ENCODE data around the gene KLHDC7A.

KLHDC7A gene

DNA sequence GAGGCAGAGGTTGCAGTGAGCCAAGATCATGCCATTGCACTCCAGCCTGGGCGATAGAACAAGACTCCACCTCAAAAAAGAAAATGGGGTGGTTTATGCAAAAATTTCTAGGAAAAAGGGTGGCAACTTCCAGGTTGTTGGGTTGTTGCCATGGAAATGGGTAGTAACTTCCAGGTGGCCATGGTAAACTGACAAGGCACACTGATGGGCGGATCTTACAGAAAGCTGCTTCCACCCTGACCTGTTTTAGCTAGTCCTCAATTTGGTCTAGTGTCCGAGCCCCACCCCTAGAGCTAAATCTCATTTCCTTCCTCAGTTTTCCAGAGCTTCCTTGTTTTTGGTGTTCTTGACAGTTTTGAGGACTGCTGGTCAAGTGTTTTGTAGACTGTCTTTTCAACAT is 13.6 kb downstream of the KLHDC7A start:
- DNase-seq (ENCODE audit: extremely low spot score) = no peak
- POLR2A ChIA-PET = no interaction called here
- CTCF ChIA-PET = interaction anchor here (0.6 kb wide), 1 partner anchor 239 kb away, joined by 3 read pairs; no protein-coding TSS in a partner anchor
- no peak for TF ChIP-seq FOXK2 (IDR thresholded peaks at IDR 0.05)
- no peak for TF ChIP-seq PKNOX1 (IDR thresholded peaks at IDR 0.05)
- TF ChIP-seq ZNF384 (IDR thresholded peaks at IDR 0.05) = no peak
- no peak for TF ChIP-seq NFRKB (IDR thresholded peaks at IDR 0.05)
- TF ChIP-seq ARNT (IDR thresholded peaks at IDR 0.05) = no peak
- no peak for TF ChIP-seq FOXA1 (IDR thresholded peaks at IDR 0.05)
- no peak for TF ChIP-seq TARDBP (IDR thresholded peaks at IDR 0.05)
- TF ChIP-seq LEF1 (IDR thresholded peaks at IDR 0.05; ENCODE audit: borderline replicate concordance) = no peak
- TF ChIP-seq L3MBTL2 (conservative IDR thresholded peaks at IDR 0.05) = no peak
- TF ChIP-seq CTBP1 (IDR thresholded peaks at IDR 0.05; ENCODE audit: borderline replicate concordance) = no peak
- no peak for TF ChIP-seq SUZ12 (IDR thresholded peaks at IDR 0.05)
- no peak for TF ChIP-seq SP1 (IDR thresholded peaks at IDR 0.05)
- TF ChIP-seq BHLHE40 (IDR thresholded peaks at IDR 0.05; ENCODE audit: borderline replicate concordance) = no peak
- TF ChIP-seq ELF4 (IDR thresholded peaks at IDR 0.05) = no peak
- no peak for TF ChIP-seq FOXM1 (IDR thresholded peaks at IDR 0.05; ENCODE audit: borderline replicate concordance)
- no peak for TF ChIP-seq HDGF (IDR thresholded peaks at IDR 0.05; ENCODE audit: borderline replicate concordance)

- CTCF ChIA-PET = no interaction called here
- POLR2A ChIA-PET = no interaction called here
- no peak for TF ChIP-seq FOXK2 (IDR thresholded peaks at IDR 0.05)
- no peak for TF ChIP-seq TARDBP (IDR thresholded peaks at IDR 0.05)
- no peak for TF ChIP-seq BHLHE40 (IDR thresholded peaks at IDR 0.05; ENCODE audit: borderline replicate concordance)
- no peak for TF ChIP-seq ARNT (IDR thresholded peaks at IDR 0.05)
- no peak for TF ChIP-seq L3MBTL2 (conservative IDR thresholded peaks at IDR 0.05)
- no peak for TF ChIP-seq CTBP1 (IDR thresholded peaks at IDR 0.05; ENCODE audit: borderline replicate concordance)
- TF ChIP-seq PKNOX1 (IDR thresholded peaks at IDR 0.05) = no peak
- no peak for TF ChIP-seq SP1 (IDR thresholded peaks at IDR 0.05)
- TF ChIP-seq HDGF (IDR thresholded peaks at IDR 0.05; ENCODE audit: borderline replicate concordance) = no peak
- TF ChIP-seq FOXA1 (IDR thresholded peaks at IDR 0.05) = no peak
- TF ChIP-seq NFRKB (IDR thresholded peaks at IDR 0.05) = no peak
- TF ChIP-seq FOXM1 (IDR thresholded peaks at IDR 0.05; ENCODE audit: borderline replicate concordance) = no peak
- TF ChIP-seq SUZ12 (IDR thresholded peaks at IDR 0.05) = no peak
- TF ChIP-seq ZNF384 (IDR thresholded peaks at IDR 0.05) = no peak
- TF ChIP-seq LEF1 (IDR thresholded peaks at IDR 0.05; ENCODE audit: borderline replicate concordance) = no peak
- TF ChIP-seq ELF4 (IDR thresholded peaks at IDR 0.05) = no peak
- no peak for DNase-seq (ENCODE audit: extremely low spot score)
Measured at GRCh38 chr1:18495635-18496034, 14.9 kb downstream of the KLHDC7A start.

DNA sequence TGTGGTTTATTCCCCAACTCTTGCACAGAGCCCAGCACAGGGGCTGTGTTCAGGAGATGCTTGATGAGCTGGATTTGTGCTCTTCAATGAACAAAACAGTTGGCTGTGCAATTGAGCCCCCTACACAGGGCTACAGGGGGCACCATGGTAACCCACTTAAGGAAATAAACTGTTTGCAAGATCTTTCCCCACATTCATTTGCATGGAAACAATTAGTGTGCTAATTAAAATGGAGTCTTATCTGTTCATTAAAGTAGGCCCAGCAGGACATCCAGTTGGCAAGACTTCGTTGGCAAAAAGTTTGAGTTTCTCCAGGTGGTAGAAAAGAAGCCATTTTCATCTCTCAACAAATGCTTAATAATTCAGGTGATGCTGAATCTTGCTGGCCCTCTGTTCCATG is 15.3 kb downstream of the KLHDC7A start:
- DNase-seq (ENCODE audit: extremely low spot score) = no peak
- CTCF ChIA-PET = no interaction called here
- no peak for TF ChIP-seq ELF4 (IDR thresholded peaks at IDR 0.05)
- TF ChIP-seq BHLHE40 (IDR thresholded peaks at IDR 0.05; ENCODE audit: borderline replicate concordance) = no peak
- TF ChIP-seq FOXA1 (IDR thresholded peaks at IDR 0.05) = no peak
- no peak for TF ChIP-seq ZNF384 (IDR thresholded peaks at IDR 0.05)
- no peak for TF ChIP-seq PKNOX1 (IDR thresholded peaks at IDR 0.05)
- no peak for TF ChIP-seq LEF1 (IDR thresholded peaks at IDR 0.05; ENCODE audit: borderline replicate concordance)
- TF ChIP-seq NFRKB (IDR thresholded peaks at IDR 0.05) = no peak
- POLR2A ChIA-PET = no interaction called here

GRCh38 chr1:18496497-18497235 is 15.9 kb downstream of the KLHDC7A start:
- TF ChIP-seq PKNOX1 (IDR thresholded peaks at IDR 0.05) = no peak
- ChIA-PET CTCF (no interaction called here), POLR2A (no interaction called here)
- no peak for DNase-seq (ENCODE audit: extremely low spot score)

DNA sequence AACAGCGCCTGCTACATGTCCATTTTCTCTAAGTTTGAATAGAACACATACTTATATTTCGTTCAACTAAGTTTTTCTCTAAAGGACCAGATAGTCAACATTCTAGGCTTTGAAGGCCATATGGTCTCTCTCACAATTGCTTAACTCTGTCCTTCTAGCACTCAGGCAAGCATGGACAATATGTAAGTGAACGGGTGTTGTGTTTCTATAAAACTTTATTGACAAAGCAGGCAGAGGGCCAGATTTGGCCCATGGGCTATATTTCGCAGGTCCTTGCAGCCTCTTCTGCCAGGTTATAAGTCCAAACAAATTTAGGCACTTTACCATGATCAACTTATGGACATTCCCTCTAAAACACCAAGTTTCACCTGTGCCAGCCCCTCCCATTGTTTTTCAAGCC is 21.1 kb downstream of the KLHDC7A start:
- ChIA-PET CTCF (no interaction called here), POLR2A (no interaction called here)
- no peak for DNase-seq (ENCODE audit: extremely low spot score)
- no peak for TF ChIP-seq ELF4 (IDR thresholded peaks at IDR 0.05)
- TF ChIP-seq ARNT (IDR thresholded peaks at IDR 0.05) = no peak
- TF ChIP-seq SUZ12 (IDR thresholded peaks at IDR 0.05) = no peak
- no peak for TF ChIP-seq PKNOX1 (IDR thresholded peaks at IDR 0.05)
- no peak for TF ChIP-seq LEF1 (IDR thresholded peaks at IDR 0.05; ENCODE audit: borderline replicate concordance)
- TF ChIP-seq FOXM1 (IDR thresholded peaks at IDR 0.05; ENCODE audit: borderline replicate concordance) = no peak
- no peak for TF ChIP-seq ZNF384 (IDR thresholded peaks at IDR 0.05)
- TF ChIP-seq HDGF (IDR thresholded peaks at IDR 0.05; ENCODE audit: borderline replicate concordance) = no peak
- TF ChIP-seq TARDBP (IDR thresholded peaks at IDR 0.05) = no peak
- no peak for TF ChIP-seq BHLHE40 (IDR thresholded peaks at IDR 0.05; ENCODE audit: borderline replicate concordance)
- TF ChIP-seq SP1 (IDR thresholded peaks at IDR 0.05) = no peak
- TF ChIP-seq L3MBTL2 (conservative IDR thresholded peaks at IDR 0.05) = no peak
- TF ChIP-seq FOXK2 (IDR thresholded peaks at IDR 0.05) = no peak
- no peak for TF ChIP-seq NFRKB (IDR thresholded peaks at IDR 0.05)
- TF ChIP-seq CTBP1 (IDR thresholded peaks at IDR 0.05; ENCODE audit: borderline replicate concordance) = no peak
- no peak for TF ChIP-seq FOXA1 (IDR thresholded peaks at IDR 0.05)
